CD1c-positive myeloid dendritic cell (primary cell): Measurements from ENCODE around the gene NFATC3.

Source experiments
- DNase-seq: peaks from one replicate; pipeline ENCODE4 v3.0.0-alpha.2; 2016; ENCODE audit errors: extremely low spot score

NFATC3 gene

GRCh38 chr16:68230176-68230571, 145.0 kb downstream of the NFATC3 start:
- no peak for DNase-seq

GRCh38 chr16:68230956-68231355, 145.8 kb downstream of the NFATC3 start:
- no peak for DNase-seq

GRCh38 chr16:68231384-68232136, 146.4 kb downstream of the NFATC3 start:
- DNase-seq: no peak

DNA sequence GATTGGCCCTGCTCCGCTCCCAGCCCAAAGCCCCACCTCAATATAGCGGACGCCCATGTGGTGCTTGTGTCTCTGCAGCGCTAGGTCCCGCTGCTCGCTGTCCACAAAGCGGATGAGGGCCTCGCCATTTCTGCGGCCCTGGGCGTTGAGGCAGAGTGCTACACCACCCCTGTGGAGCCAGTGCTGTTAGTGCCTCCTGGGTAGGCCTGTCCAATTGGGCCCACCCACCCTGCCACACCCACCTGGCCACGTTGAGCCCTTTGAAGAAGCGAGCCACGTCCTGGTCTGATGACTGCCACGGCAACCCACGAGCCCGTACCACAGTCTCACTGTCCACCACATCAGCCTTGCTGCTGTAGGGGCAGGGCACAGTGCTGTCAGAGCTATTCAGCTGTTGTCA, 147.2 kb downstream of the NFATC3 start:
- DNase-seq: no peak

DNA sequence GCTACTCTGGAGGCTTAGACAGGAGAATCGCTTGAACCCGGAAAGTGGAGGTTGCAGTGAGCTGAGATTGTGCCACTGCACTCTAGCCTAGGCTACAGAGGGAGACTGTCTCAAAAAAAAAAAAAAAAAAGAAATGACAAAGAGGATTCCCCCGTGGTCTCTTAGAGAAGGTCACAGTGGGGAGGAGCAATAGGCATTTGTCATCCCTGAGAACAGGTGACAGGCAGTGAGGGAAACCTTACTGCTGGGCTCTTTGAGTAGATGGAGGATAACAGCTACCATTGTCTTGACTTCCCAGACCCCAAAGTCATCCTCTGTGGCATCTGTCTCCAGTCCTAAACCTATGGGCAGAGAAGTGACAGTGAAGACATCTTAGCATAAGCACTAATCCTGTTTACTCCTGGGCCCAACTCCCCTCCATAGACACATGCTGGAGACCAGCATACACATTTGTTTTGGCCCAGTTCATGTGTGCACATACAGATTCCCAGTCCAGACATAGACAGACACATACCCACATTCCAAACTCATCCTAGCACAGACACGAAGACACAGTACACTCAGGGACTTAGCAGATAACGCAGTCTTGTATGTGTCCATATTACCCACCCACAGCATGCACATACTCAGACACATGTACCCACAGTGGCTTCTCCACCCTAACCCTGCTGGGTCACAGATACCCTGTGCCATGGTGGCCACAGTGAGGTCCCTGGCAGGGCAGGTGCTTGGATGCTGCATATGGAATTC, 148.1 kb downstream of the NFATC3 start:
- DNase-seq: no peak

DNA sequence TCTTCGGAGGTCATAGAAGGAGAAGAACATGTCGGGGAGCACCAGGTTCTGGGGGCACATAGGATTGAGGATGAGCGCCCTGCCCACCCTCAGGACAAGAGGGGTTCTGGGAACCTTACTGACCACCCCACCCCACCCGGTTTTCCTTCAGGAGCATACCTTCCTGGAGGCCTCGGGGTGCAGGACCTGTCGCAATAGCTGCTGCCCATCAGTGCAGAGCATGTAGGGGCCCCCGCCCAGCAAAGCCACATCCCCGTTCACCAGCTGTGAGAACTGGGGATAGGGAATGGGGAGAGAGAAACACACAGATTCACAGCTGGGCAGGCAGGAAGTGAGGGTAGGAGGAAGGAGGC, 148.6 kb downstream of the NFATC3 start:
- DNase-seq: no peak

GRCh38 chr16:68234188-68235107, 149.3 kb downstream of the NFATC3 start:
- no peak for DNase-seq

GRCh38 chr16:68235108-68235886, 150.1 kb downstream of the NFATC3 start:
- no peak for DNase-seq

GRCh38 chr16:68235887-68236136, 150.6 kb downstream of the NFATC3 start, which contains the start of gene ESRP2:
Gene ESRP2, minus strand, starts transcription at chr16:68236127. Its CDS starts 82 bp downstream, at chr16:68236045.
- no peak for DNase-seq

- peak; percentile 30 for DNase-seq
These were observed 151.1 kb downstream of the NFATC3 start for GRCh38 chr16:68236137-68236825.

DNA sequence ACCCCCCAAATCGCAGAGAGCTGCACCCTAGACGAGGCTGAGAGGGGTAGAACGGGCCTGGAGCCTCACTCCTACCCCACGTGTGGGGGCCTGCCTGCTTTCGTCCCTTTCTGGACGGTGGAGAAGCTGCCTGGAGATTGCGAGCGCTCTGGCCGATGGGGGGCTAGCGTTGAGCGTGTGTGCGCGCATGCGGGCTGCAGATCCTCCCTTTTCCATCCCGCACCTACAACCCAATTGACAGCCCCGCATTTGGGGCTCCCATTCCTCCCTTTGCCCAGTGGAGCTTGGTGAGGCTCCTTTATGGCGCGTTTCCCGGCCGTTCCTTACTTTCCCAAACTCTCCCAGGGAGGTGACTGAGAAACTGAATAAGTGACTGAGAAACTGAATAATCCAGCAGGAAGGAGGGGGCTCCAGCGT, 151.7 kb downstream of the NFATC3 start:
- no peak for DNase-seq

GRCh38 chr16:68237243-68238028, 152.3 kb downstream of the NFATC3 start:
- DNase-seq: peak; percentile 97

- no peak for DNase-seq
These were observed 152.8 kb downstream of the NFATC3 start for GRCh38 chr16:68238029-68238345.

DNA sequence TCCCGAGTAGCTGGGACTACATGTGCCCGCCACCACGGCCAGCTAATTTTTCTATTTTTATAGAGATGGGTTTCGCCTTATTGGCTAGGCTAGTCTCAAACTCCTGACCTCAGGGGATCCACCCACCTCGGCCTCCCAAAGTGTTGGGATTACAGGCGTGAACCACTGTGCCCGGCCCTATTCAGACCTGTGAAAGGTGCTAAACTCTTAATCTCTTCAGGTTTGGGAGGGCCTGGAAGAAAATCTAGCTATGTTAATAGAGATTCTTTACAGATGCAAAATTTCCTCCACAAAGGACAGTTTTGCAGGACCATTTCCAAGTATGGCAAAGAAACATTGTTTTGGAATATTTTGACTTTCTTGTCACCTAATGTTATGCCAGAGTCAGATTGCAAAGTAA, 156.9 kb downstream of the NFATC3 start:
- DNase-seq: no peak

GRCh38 chr16:68242926-68243858, 158.0 kb downstream of the NFATC3 start:
- no peak for DNase-seq

GRCh38 chr16:68244481-68244902, 159.3 kb downstream of the NFATC3 start:
- no peak for DNase-seq

- peak; percentile 95 for DNase-seq
These were observed 160.0 kb downstream of the NFATC3 start, which contains the start of gene PLA2G15 for GRCh38 chr16:68244903-68245853. Gene PLA2G15, plus strand, starts transcription at chr16:68245373. Its CDS starts 54 bp downstream, at chr16:68245427.

DNA sequence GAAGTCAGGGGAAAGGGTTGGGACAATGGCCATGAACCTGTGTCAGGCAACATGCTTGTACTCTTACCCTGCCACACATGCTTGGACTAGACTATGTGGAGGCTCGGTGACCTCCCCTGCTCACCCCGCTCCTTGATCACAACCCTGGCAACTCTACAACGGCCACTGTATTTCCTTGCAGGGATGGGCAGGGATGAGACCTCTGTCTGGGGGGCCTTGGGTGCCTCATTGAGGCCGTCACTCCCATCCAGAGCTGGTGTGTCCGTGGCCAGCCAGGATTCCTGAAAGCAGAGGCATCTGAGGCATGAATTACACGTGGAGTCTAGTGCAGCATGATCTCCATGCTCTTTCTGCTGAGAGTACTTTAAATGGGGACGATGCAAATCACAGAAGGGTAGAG, 161.0 kb downstream of the NFATC3 start:
- DNase-seq: no peak
